NCI-H187 treated with DMSO at 0.1 percent for 48 hours (cell line): ENCODE results near the gene TOMM34.

ENCODE experiments used
- DNase-seq: peaks from one replicate; lab custom pipeline; 2025; lab: John Stamatoyannopoulos, UW

TOMM34 gene

DNA sequence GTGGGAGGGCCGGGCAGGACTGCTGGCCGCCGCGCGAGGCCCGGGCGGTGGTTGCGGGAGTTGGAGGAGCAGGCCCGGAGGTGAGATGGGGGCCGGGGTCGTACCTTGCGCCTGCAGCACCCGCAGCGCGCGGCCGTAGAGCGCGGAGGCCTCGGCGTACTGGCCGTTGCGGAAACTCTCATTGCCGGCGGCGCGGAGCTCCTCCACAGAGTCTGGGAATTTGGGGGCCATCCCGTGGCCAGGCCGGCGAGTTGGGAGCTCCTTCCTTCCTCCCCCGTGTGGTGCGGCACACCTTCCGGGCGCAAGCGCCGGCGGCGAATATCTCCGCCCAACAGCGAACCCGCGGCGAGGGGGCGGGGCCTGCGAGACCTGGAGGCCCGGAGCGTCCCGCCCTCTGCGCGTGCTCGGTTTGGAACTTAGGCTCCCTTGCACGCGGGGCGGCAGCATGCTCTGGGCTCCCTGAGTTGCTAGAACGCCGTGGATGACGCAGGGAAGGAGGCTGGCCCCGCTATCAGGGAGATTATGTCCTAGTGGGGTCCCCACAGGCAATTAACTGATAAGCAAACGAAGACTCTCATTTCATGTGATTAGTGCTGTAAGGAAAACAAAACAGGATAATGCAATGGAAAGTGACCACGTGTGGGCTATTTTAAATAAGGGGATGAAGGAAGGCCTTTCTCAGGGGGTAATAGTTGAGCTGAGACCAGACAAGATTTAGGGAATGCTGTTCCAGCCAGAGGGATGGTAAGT is at the start of gene TOMM34:
Gene TOMM34 (minus strand): TSS at position 295 of the 750 bp plus-strand sequence. CDS start 64 bp downstream, at position 231.
- peak; percentile 53 for DNase-seq

GRCh38 chr20:45008521-45009049 is 48.4 kb upstream of the TOMM34 start:
- no peak for DNase-seq

- no peak for DNase-seq
These were observed 37.5 kb upstream of the TOMM34 start for GRCh38 chr20:44997668-44998067.

DNA sequence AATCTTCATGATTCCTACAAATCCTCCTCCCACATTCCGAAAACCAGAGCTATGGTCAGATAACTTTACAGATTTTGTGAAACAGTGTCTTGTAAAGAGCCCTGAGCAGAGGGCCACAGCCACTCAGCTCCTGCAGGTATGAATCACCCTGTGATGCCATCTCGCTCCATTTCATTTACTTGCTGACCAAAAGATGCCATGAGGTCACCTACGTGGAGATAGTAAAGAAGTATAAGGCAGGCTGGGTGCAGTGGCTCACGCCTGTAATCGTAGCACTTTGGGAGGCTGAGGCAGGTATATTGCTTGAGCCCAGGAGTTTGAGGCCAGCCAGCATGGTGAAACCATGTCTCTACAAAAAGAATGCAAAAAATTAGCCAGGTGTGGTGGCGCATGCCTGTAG is 37.0 kb upstream of the TOMM34 start:
- no peak for DNase-seq

DNA sequence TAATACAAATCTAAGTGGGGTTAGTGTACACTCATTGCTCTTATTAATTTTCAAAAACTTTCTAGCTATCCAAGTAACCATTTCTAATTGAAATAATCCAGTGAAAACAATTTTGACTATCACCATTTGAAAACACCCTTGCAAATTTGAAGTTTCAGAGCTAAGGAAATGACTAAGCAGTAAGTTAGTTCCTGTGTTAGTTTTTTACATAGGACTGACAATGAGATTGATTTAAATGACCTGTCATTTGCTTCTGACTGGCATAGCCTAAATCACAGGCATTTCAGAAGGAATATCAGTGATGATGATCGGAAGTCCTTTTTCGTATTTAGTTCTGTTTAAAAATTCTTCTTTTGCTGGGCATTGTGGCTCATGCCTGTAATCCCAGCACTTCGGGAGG is 33.1 kb upstream of the TOMM34 start:
- no peak for DNase-seq

DNA sequence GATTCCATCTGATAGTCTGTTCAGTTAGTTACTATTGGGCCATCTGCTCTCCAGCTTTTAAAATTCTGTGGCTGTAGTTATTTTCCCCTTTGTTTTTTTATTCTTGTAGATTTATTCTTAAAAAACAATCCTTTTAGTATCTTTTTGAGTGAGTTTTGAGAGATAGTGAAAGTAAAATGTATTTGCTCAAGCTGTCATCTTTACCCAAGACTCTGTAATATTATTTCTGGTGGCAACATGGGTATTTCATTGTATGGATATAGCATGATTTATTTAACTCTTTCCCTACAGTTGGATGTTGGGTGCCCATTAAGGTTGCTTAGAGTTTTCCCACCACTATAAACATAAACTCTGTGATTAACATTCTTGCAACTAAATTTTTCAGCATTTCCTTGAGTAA is 30.8 kb upstream of the TOMM34 start:
- no peak for DNase-seq

DNA sequence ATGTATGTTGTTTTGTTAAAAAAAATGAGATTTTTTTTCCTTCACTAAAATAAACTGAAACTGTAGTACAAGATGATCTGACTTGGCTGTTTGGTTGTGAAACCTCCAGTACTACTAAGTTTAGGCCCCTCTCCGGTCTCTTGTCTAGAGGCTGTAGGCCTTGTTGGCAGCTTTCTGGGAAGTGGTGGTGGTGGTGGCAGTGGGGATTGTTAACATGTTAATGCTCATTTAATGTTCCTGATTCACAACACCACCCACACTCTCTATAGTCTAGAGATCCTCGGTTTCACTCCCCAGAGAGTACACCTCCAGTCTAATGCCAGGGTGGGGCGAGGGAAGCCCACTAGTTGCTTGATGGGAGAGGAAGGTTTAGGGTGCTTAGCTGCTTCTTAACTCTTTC is 30.2 kb upstream of the TOMM34 start:
- DNase-seq: no peak

DNA sequence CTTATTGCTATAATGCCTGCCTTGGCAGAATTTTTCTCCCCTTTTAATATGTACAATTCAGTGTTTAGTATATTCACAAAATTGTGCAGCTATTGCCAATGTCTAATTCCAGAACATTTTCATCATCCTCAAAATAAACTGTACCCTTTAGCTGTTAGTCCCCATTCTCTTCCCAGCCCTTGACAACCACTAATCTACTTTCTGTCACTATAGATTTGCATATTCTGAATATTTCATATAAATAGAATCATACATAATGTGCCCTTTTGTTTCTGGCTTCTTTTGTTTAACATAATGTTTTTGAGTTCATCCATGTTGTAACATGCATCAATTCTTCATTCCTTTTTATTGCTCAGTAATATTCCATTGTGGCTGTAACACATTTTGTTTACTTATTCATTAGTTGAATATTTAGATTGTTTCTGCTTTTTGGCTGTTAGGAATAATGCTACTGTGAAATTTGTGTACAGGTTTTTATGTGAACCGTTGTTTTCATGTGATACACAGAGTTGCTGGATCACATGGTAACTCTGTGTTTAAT is 28.5 kb upstream of the TOMM34 start:
- DNase-seq: no peak

DNA sequence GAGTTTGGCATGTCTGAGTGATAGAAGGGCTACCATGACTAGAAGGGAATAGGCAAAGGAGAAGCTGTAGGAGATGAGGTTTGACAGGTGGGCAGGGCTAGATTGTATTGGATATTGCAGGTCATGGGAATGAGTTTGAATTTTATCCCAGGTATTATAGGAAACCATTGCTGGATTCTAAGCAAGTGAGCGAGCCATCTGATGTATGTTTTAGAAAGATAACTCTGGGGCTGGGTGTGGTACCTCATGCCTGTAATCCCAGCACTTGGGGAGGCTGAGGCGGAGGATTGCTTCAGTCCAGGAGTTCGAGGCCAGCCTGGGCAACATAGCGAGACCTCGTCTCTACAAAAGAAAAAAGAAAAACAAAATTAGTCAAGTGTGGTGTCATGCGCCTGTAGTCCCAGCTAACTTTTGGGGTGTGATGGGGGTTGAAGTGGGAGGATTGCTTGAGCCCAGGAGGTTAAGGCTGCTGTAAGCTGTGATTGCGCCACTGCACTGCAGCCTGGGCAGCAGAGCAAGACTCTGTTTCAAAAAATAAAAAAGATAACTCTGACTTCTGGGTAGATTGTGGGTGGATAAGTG is 23.0 kb upstream of the TOMM34 start:
- no peak for DNase-seq

GRCh38 chr20:44981736-44982406 is 21.7 kb upstream of the TOMM34 start:
- DNase-seq: no peak

GRCh38 chr20:44979090-44979621 is 19.0 kb upstream of the TOMM34 start:
- no peak for DNase-seq

GRCh38 chr20:44976698-44977097 is 16.5 kb upstream of the TOMM34 start:
- no peak for DNase-seq

- no peak for DNase-seq
These were observed 12.9 kb upstream of the TOMM34 start for GRCh38 chr20:44973053-44973452.

GRCh38 chr20:44970243-44970757 is 10.1 kb upstream of the TOMM34 start:
- DNase-seq: no peak

GRCh38 chr20:44969300-44969894 is 9.2 kb upstream of the TOMM34 start:
- no peak for DNase-seq

DNA sequence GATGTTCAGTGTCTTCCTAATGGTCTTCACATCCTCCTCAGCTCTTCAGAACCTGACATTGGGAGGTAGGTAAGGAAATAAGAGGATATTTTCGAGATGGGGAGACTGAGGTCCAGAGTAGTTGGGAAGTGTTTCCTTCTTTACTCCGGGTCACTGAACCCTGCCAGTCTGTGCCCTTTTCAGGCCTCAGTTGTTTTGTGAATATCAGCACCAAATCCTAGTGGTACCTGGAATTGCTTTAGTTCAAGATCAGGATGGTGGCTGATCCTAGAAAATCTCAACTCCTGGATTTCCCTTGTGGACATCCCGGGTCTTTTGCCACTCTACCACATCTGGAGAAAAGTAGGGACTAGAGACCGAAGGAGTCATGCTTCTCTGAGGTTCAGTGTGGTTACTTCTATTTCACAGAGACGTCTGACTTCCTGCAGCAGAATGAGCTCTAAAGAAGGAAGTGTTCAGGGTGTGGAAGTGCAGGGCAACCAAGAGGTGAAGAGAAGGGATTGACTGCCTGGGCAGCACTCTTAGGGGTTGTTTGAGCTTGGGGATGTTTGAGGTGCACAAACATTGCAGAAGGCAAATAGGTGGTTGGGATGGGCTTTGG is 7.1 kb upstream of the TOMM34 start:
- DNase-seq: no peak

GRCh38 chr20:44966030-44966961 is 6.1 kb upstream of the TOMM34 start, which contains the start of gene STK4:
Gene STK4, plus strand, starts transcription at chr20:44966512. Its CDS starts 57 bp downstream, at chr20:44966569.
- DNase-seq: peak; percentile 20

DNA sequence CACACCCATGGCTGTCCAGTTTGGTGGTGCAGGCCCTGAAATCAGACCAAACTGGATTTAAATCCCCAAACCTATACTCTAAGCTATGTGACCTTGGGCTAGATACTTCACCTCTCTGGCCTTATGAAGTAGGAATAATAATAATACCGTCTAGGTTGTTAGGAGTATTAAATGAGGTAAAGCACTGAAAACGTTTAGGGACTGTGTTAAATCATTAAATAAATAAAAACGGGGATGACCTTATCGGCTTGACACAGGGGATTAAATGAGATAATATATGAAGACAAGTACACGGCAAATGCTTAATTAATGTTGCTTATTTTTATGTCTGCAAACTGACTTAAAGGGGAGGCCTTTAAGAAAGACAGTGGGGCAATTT is 5.4 kb upstream of the TOMM34 start:
- no peak for DNase-seq

DNA sequence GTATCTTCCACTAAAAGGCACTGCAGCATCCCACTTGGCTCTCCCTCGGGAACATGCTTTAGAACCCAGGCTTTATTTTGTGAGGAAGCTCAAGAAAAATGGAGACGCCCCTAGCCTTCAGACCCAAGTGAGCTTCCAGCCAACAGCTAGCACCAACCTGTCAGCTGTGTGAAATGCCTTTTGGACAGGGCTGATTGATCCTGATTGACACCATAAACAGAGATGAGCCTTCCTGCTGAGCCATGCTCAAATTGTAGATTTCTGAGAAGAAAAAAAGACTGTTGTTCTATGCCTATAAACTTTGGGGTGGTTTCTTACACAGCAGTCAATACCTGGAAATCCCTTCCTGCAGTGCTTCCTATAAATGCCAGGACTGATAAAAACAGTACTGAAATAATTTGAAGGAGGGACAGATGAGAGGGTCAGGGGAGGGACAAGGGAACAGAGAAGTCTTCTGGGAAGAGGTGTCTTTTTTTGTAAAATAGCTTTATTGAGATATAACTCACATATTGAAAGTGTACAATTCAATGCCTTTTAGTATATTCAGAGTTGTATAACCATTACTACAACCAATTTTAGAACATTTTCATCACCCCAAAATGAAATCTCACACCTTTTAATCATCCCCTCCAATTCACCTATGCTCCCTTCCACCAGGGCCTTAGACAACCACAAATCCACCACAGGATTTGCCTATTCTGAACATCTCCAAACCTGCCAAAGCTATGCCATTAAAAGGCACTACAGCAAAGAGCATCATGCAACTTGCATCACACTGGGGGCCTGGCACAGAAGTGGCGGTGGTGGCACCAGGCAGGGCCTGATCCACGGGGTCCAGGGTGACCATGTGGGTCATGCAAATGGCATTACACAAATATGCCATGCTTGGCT is 3.4 kb upstream of the TOMM34 start:
- no peak for DNase-seq
